ENCODE measurements around the gene MCOLN1. TPM values are rescaled to one million over a fixed set of nuclear protein-coding genes. Genes with fewer than 3 reads are reported as not detected.
"Not testable (repeated sequence)": the region's sequence is repeated elsewhere in the genome, so short reads cannot be mapped to it uniquely, and the experiment has no call there.

The MCOLN1 gene
- polyA plus RNA-seq, 3 donors, result 12.7 to 22.5 (median 15.8) TPM

GRCh38 chr19:7554565-7554964 is 32.1 kb downstream of the MCOLN1 start:
- no peak for DNase-seq (ENCODE audit: extremely low read depth in 1 of 11, low read depth in 9 of 11, low spot score in 4 of 11)

- DNase-seq (ENCODE audit: extremely low read depth in 1 of 11, low read depth in 9 of 11, low spot score in 4 of 11), result no peak
Measured at GRCh38 chr19:7554990-7555864, 32.8 kb downstream of the MCOLN1 start.

GRCh38 chr19:7556696-7557315 is 34.4 kb downstream of the MCOLN1 start:
- DNase-seq (ENCODE audit: extremely low read depth in 1 of 11, low read depth in 9 of 11, low spot score in 4 of 11), result no peak

- DNase-seq (ENCODE audit: extremely low read depth in 1 of 11, low read depth in 9 of 11, low spot score in 4 of 11), result no peak
Measured at GRCh38 chr19:7558667-7559066, 36.2 kb downstream of the MCOLN1 start.

- no peak for DNase-seq (ENCODE audit: extremely low read depth in 1 of 11, low read depth in 9 of 11, low spot score in 4 of 11)
Measured at GRCh38 chr19:7559102-7559501, 36.7 kb downstream of the MCOLN1 start.

- no peak for DNase-seq (ENCODE audit: extremely low read depth in 1 of 11, low read depth in 9 of 11, low spot score in 4 of 11)
Measured at GRCh38 chr19:7560255-7560654, 37.8 kb downstream of the MCOLN1 start.

- no peak for DNase-seq (ENCODE audit: extremely low read depth in 1 of 11, low read depth in 9 of 11, low spot score in 4 of 11)
Measured at GRCh38 chr19:7561325-7561724, 38.9 kb downstream of the MCOLN1 start.

- DNase-seq (ENCODE audit: extremely low read depth in 1 of 11, low read depth in 9 of 11, low spot score in 4 of 11), result peak in 2 of 11 donors; percentile 9 to 12
Measured at GRCh38 chr19:7562646-7563393, 40.4 kb downstream of the MCOLN1 start.

GRCh38 chr19:7564866-7565265 is 42.4 kb downstream of the MCOLN1 start:
- no peak for DNase-seq (ENCODE audit: extremely low read depth in 1 of 11, low read depth in 9 of 11, low spot score in 4 of 11)

- no peak for DNase-seq (ENCODE audit: extremely low read depth in 1 of 11, low read depth in 9 of 11, low spot score in 4 of 11)
Measured at GRCh38 chr19:7565332-7565731, 42.9 kb downstream of the MCOLN1 start.

- DNase-seq (ENCODE audit: extremely low read depth in 1 of 11, low read depth in 9 of 11, low spot score in 4 of 11), result no peak
Measured at GRCh38 chr19:7570761-7571160, 48.3 kb downstream of the MCOLN1 start.

GRCh38 chr19:7575434-7576040 is 53.1 kb downstream of the MCOLN1 start:
- no peak for DNase-seq (ENCODE audit: extremely low read depth in 1 of 11, low read depth in 9 of 11, low spot score in 4 of 11)

- not testable (repeated sequence) for DNase-seq (ENCODE audit: extremely low read depth in 1 of 11, low read depth in 9 of 11, low spot score in 4 of 11)
Measured at GRCh38 chr19:7577422-7577821, 55.0 kb downstream of the MCOLN1 start.

- no peak for DNase-seq (ENCODE audit: extremely low read depth in 1 of 11, low read depth in 9 of 11, low spot score in 4 of 11)
Measured at GRCh38 chr19:7578127-7578526, 55.7 kb downstream of the MCOLN1 start.

GRCh38 chr19:7579182-7579581 is 56.8 kb downstream of the MCOLN1 start:
- DNase-seq (ENCODE audit: extremely low read depth in 1 of 11, low read depth in 9 of 11, low spot score in 4 of 11), result no peak

- DNase-seq (ENCODE audit: extremely low read depth in 1 of 11, low read depth in 9 of 11, low spot score in 4 of 11), result no peak
Measured at GRCh38 chr19:7582446-7582845, 60.0 kb downstream of the MCOLN1 start.

All from renal cortex interstitium (tissue), 11 donors.